Measurements from ENCODE around the gene MCIDAS. TPM values are rescaled to one million over a fixed set of nuclear protein-coding genes. Genes with fewer than 3 reads are reported as not detected.

The MCIDAS gene
- total and polyA plus RNA-seq, 2 of the 13 experiments (the other 11 are each of a cell fraction or from before 2014, with no cell fraction given) = not detected

- TF ChIP-seq ZNF382 (CRISPR knock-in tag; IDR thresholded peaks at IDR 0.05; ENCODE audit: borderline replicate concordance) = no peak
- peak; percentile 54 for TF ChIP-seq MAX (IDR thresholded peaks at IDR 0.05)
- TF ChIP-seq RBAK (CRISPR knock-in tag; IDR thresholded peaks at IDR 0.05) = no peak; the same call in 1 of the 2 replicates
- no peak for TF ChIP-seq ERF (CRISPR knock-in tag; IDR thresholded peaks at IDR 0.05)
- no peak for TF ChIP-seq ZNF773 (CRISPR knock-in tag; IDR thresholded peaks at IDR 0.05; ENCODE audit: borderline replicate concordance)
- TF ChIP-seq IRF9 (CRISPR knock-in tag; IDR thresholded peaks at IDR 0.05; ENCODE audit: borderline replicate concordance) = no peak
- TF ChIP-seq GFI1 (CRISPR knock-in tag; IDR thresholded peaks at IDR 0.05; ENCODE audit: borderline replicate concordance) = no peak
- peak; percentile 64; the same call in 1 of the 2 replicates for TF ChIP-seq ZBTB38 (CRISPR knock-in tag; IDR thresholded peaks at IDR 0.05)
- TF ChIP-seq PPARG (CRISPR knock-in tag; conservative IDR thresholded peaks at IDR 0.05) = no peak
- no peak for TF ChIP-seq NFKBIZ (CRISPR knock-in tag; IDR thresholded peaks at IDR 0.05)
- 0 out of 2 replicates have a peak, but pooled peaks have one; percentile 5 for TF ChIP-seq POGK (CRISPR knock-in tag; conservative IDR thresholded peaks at IDR 0.05)
- no peak for TF ChIP-seq ZNF713 (CRISPR knock-in tag; IDR thresholded peaks at IDR 0.05)
- TF ChIP-seq PRMT3 (CRISPR knock-in tag; IDR thresholded peaks at IDR 0.05; ENCODE audit: borderline replicate concordance, low read depth) = no peak
- TF ChIP-seq YEATS4 (CRISPR knock-in tag; IDR thresholded peaks at IDR 0.05; ENCODE audit: borderline replicate concordance) = 0 out of 2 replicates have a peak, but pooled peaks have one; percentile 11
- no peak for TF ChIP-seq ZNF138 (CRISPR knock-in tag; IDR thresholded peaks at IDR 0.05; ENCODE audit: low read depth)
- TF ChIP-seq NFE2 (CRISPR knock-in tag; IDR thresholded peaks at IDR 0.05) = no peak
- TF ChIP-seq ZNF558 (CRISPR knock-in tag; IDR thresholded peaks at IDR 0.05; ENCODE audit: borderline replicate concordance) = no peak
- TF ChIP-seq BRCA1 (CRISPR knock-in tag; IDR thresholded peaks at IDR 0.05) = no peak
- TF ChIP-seq WIZ (CRISPR knock-in tag; IDR thresholded peaks at IDR 0.05) = no peak
- no peak for TF ChIP-seq ZNF33A (CRISPR knock-in tag; IDR thresholded peaks at IDR 0.05; ENCODE audit: borderline replicate concordance)
- 0 out of 2 replicates have a peak, but pooled peaks have one; percentile 27 for TF ChIP-seq ZNF33B (CRISPR knock-in tag; IDR thresholded peaks at IDR 0.05)
- no peak for TF ChIP-seq ZNF441 (CRISPR knock-in tag; IDR thresholded peaks at IDR 0.05; ENCODE audit: borderline replicate concordance)
- TF ChIP-seq MXD4 (CRISPR knock-in tag; IDR thresholded peaks at IDR 0.05) = no peak
- no peak for TF ChIP-seq MZF1 (CRISPR knock-in tag; IDR thresholded peaks at IDR 0.05; ENCODE audit: borderline replicate concordance)
- TF ChIP-seq LCORL (IDR thresholded peaks at IDR 0.05) = no peak
- TF ChIP-seq LCORL (CRISPR knock-in tag; IDR thresholded peaks at IDR 0.05) = peak; percentile 40; the same call in 1 of the 2 replicates
- no peak for TF ChIP-seq ZFP1 (CRISPR knock-in tag; IDR thresholded peaks at IDR 0.05)
- 0 out of 2 replicates have a peak, but pooled peaks have one; percentile 25 for TF ChIP-seq RXRA (CRISPR knock-in tag; IDR thresholded peaks at IDR 0.05)
- TF ChIP-seq DNMT3B (CRISPR knock-in tag; conservative IDR thresholded peaks at IDR 0.05) = no peak
- TF ChIP-seq DR1 (CRISPR knock-in tag; IDR thresholded peaks at IDR 0.05) = peak; percentile 51; the same call in 1 of the 2 replicates
These were observed 835 bp downstream of the MCIDAS start (continued) for GRCh38 chr5:55226027-55226933.
